Suprapubic skin (tissue), 4 donors: ENCODE measurements around the gene ABHD16B. TPM values are rescaled to one million over a fixed set of nuclear protein-coding genes. Genes with fewer than 3 reads are reported as not detected.

Experiments
- DNase-seq, 2 donors: peaks; one replicate each; pipeline ENCODE4 v3.0.0-alpha.2; 2019; ENCODE audit warnings: low spot score in 2 of 2
- H3K27ac ChIP-seq: fragments of 200-600 bp; sonication (generic); one replicate; pipeline ENCODE4 v1.5.1; 2019
- H3K27me3 ChIP-seq: fragments of 200-600 bp; sonication (generic); one replicate; pipeline ENCODE4 v1.5.1; 2019
- H3K36me3 ChIP-seq: fragments of 200-600 bp; sonication (generic); one replicate; pipeline ENCODE4 v1.5.1; 2019
- H3K4me1 ChIP-seq: fragments of 200-600 bp; sonication (generic); one replicate; pipeline ENCODE4 v1.5.1; 2019
- H3K4me3 ChIP-seq: fragments of 200-600 bp; sonication (generic); one replicate; pipeline ENCODE4 v1.5.1; 2019; ENCODE audit warnings: mild to moderate bottlenecking
- H3K9me3 ChIP-seq: fragments of 200-600 bp; sonication (generic); one replicate; pipeline ENCODE4 v1.5.1; 2019
- EP300 ChIP-seq: sonication (generic); formaldehyde crosslinking; IDR thresholded peaks from one replicate; pipeline ENCODE4 v1.6.1; 2017; ENCODE audit warnings: antibody characterized with exemption
- POLR2A ChIP-seq, 2 donors: fragments of 450-650 bp; IDR thresholded peaks; one replicate each; pipeline ENCODE4 v1.6.1; 2017; ENCODE audit warnings: antibody characterized with exemption in 2 of 2, mild to moderate bottlenecking in 2 of 2, moderate library complexity in 2 of 2
- POLR2AphosphoS5 ChIP-seq, 3 donors: sonication (generic); formaldehyde crosslinking; IDR thresholded peaks; one replicate each; pipeline ENCODE4 v1.6.1; 2017; ENCODE audit warnings: antibody characterized with exemption in 3 of 3
- WGBS: methylation state at CpG from one replicate; pipeline ENCODE4 v1.1.5; 2018; 5-methylcytosine and 5-hydroxymethylcytosine counted together
- total RNA-seq, 4 donors: library from RNA; depleted of rRNA; stranded (reverse); fragments of >200 nt; gene quantifications; one replicate each; pipeline ENCODE4 v1.1.0, GENCODE V29; 2016
- TF ChIP-seq, protein P1 (sequence below), 2 donors: fragments of 200-600 bp in 1 of 2; fragments of 450-650 bp in 1 of 2; sonication (generic) in 1 of 2; IDR thresholded peaks; one replicate each; pipeline ENCODE4 v1.5.1; 2016 to 2019; ENCODE audit warnings: antibody characterized with exemption in 2 of 2, mild to moderate bottlenecking in 1 of 2, moderate library complexity in 1 of 2

Gene ABHD16B
- total RNA-seq, 4 donors from 2014 or later: not detected

- DNase-seq: peak in 1 of 2 donors; percentile 69
- peak overlapping the region; percentile 59 for H3K4me3 ChIP-seq
- peak overlapping the region; percentile 36 for H3K27ac ChIP-seq
- no peaks in the 10 kb centered on the region for H3K9me3 ChIP-seq
- WGBS: 0% methylated on average over 3 of the region's 55 CpGs
- H3K36me3 ChIP-seq: no peaks in the 10 kb centered on the region
- no peaks in the 10 kb centered on the region for H3K27me3 ChIP-seq
- TF ChIP-seq POLR2AphosphoS5 (IDR thresholded peaks at IDR 0.05) (no peak), POLR2A (IDR thresholded peaks at IDR 0.05) (no peak)
- TF ChIP-seq, protein P1, sequence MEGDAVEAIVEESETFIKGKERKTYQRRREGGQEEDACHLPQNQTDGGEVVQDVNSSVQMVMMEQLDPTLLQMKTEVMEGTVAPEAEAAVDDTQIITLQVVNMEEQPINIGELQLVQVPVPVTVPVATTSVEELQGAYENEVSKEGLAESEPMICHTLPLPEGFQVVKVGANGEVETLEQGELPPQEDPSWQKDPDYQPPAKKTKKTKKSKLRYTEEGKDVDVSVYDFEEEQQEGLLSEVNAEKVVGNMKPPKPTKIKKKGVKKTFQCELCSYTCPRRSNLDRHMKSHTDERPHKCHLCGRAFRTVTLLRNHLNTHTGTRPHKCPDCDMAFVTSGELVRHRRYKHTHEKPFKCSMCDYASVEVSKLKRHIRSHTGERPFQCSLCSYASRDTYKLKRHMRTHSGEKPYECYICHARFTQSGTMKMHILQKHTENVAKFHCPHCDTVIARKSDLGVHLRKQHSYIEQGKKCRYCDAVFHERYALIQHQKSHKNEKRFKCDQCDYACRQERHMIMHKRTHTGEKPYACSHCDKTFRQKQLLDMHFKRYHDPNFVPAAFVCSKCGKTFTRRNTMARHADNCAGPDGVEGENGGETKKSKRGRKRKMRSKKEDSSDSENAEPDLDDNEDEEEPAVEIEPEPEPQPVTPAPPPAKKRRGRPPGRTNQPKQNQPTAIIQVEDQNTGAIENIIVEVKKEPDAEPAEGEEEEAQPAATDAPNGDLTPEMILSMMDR (IDR thresholded peaks at IDR 0.05): no peak
- H3K4me1 ChIP-seq: peaks cover 47% of the 10 kb centered on the region
Observed at GRCh38 chr20:63831646-63831992, 29.7 kb upstream of the ABHD16B start.

DNA sequence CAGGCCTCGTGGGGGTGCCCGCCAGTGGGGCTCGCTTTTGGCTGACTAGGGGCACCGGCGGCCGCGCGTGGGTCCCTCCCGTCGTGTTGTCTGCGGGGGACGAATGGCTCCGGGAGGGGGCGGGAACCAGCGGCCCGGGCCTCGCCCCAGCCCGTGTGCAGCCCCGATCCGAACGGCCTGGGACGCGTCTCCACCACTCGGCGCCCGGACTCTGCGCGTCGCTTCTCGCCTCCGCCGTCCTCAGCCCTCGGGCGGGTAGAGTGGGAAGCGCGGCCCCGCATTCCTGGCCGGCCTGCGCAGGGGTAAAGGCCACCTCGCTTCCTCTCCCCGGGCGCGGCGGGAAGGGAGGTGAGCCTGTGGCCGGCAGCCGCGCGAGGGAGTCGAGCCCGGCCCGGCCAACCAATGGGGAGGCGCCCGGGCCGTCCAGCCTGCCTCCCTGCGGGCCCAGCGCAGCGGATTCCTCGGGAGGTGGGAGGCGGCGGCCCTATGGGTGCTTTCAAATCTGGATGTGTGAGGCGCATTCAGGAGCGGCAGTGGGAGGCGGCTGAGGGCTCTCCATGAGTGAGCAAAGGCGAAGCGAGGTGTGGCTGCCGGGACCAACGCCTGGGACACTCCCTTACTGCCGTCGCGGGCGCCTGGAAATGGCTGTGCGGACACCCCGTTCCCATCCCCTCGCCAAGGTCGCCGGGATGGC, 29.2 kb upstream of the ABHD16B start:
- peak in 1 of 2 donors; percentile 69 for DNase-seq
- peaks cover 47% of the 10 kb centered on the region for H3K4me1 ChIP-seq
- no peaks in the 10 kb centered on the region for H3K36me3 ChIP-seq
- no peak for TF ChIP-seq POLR2A (IDR thresholded peaks at IDR 0.05)
- no peak for TF ChIP-seq POLR2AphosphoS5 (IDR thresholded peaks at IDR 0.05)
- TF ChIP-seq EP300: no peak
- TF ChIP-seq, protein P1 (IDR thresholded peaks at IDR 0.05): no peak
- WGBS: no CpG with 5 or more reads among the region's 76 CpGs
- peak overlapping the region; percentile 36 for H3K27ac ChIP-seq
- no peaks in the 10 kb centered on the region for H3K9me3 ChIP-seq
- peak overlapping the region; percentile 59 for H3K4me3 ChIP-seq
- H3K27me3 ChIP-seq: no peaks in the 10 kb centered on the region

GRCh38 chr20:63833776-63834490, 27.4 kb upstream of the ABHD16B start:
- Histone ChIP-seq H3K9me3 (no peaks in the 10 kb centered on the region), H3K27me3 (no peaks in the 10 kb centered on the region), H3K4me1 (peaks cover 47% of the 10 kb centered on the region), H3K36me3 (no peaks in the 10 kb centered on the region), H3K27ac (no peak overlapping the region), H3K4me3 (no peak overlapping the region)
- no peak for DNase-seq
- no peak for TF ChIP-seq POLR2A (IDR thresholded peaks at IDR 0.05)
- TF ChIP-seq, protein P1 (IDR thresholded peaks at IDR 0.05): no peak
- TF ChIP-seq EP300: no peak
- TF ChIP-seq POLR2AphosphoS5 (IDR thresholded peaks at IDR 0.05): no peak
- WGBS: 80% methylated on average over 16 of the region's 20 CpGs

- H3K4me3 ChIP-seq: no peak overlapping the region
- H3K27me3 ChIP-seq: no peaks in the 10 kb centered on the region
- H3K4me1 ChIP-seq: peaks cover 44% of the 10 kb centered on the region
- H3K36me3 ChIP-seq: no peaks in the 10 kb centered on the region
- TF ChIP-seq POLR2AphosphoS5 (IDR thresholded peaks at IDR 0.05) (no peak), POLR2A (IDR thresholded peaks at IDR 0.05) (no peak), EP300 (no peak)
- TF ChIP-seq, protein P1 (IDR thresholded peaks at IDR 0.05): no peak
- H3K27ac ChIP-seq: no peak overlapping the region
- H3K9me3 ChIP-seq: no peaks in the 10 kb centered on the region
- WGBS: no CpG with 5 or more reads among the region's 9 CpGs
- no peak for DNase-seq
Observed at GRCh38 chr20:63834491-63834880, 26.8 kb upstream of the ABHD16B start.
